OCI-LY7 (cell line): ENCODE results near the gene SLC29A3. TPM values are rescaled to one million over a fixed set of nuclear protein-coding genes. Genes with fewer than 3 reads are reported as not detected.

ENCODE experiments used
- BruUV-seq: library from RNA; stranded (reverse); fragments of 400-500 nt; replicated peaks from 2 replicates; lab custom pipeline; 2021; lab: Mats Ljungman, UMichigan
- CTCF ChIA-PET: fragments of 300-600 bp; sonication (Branson Sonifier 250); formaldehyde crosslinking; loops from one replicate; lab custom pipeline; 2022; ENCODE audit warnings: antibody characterized with exemption; ENCODE audit not compliant: unreplicated experiment; lab: Charles Lee
- POLR2A ChIA-PET: fragments of 300-600 bp; sonication (Branson Sonifier 250); formaldehyde crosslinking; loops from one replicate; lab custom pipeline; 2022; ENCODE audit warnings: antibody characterized with exemption; lab: Charles Lee
- DNase-seq: peaks from one replicate; pipeline ENCODE4 v3.0.0-alpha.2; 2015; ENCODE audit warnings: low spot score
- H2AFZ ChIP-seq: fragments of 200-600 bp; sonication (generic), shearing (Covaris generic); 2 replicates; pipeline ENCODE4 v1.6.1; 2014; ENCODE audit warnings: mild to moderate bottlenecking, antibody characterized with exemption, low read length, moderate library complexity
- H3K27ac ChIP-seq: fragments of 200-600 bp; sonication (generic); 2 replicates; pipeline ENCODE4 v1.5.1; 2014; ENCODE audit warnings: mixed run types, low read depth, mild to moderate bottlenecking, moderate library complexity, low read length, inconsistent platforms; ENCODE audit not compliant: poor library complexity, severe bottlenecking
- H3K36me3 ChIP-seq: fragments of 200-600 bp; sonication (generic); 2 replicates; pipeline ENCODE4 v1.6.1; 2014; ENCODE audit warnings: mild to moderate bottlenecking, antibody characterized with exemption, low read length, moderate library complexity, mixed read lengths; ENCODE audit not compliant: insufficient read depth
- H3K4me1 ChIP-seq: fragments of 200-600 bp; sonication (generic); 2 replicates; pipeline ENCODE4 v1.5.1; 2014; ENCODE audit warnings: mild to moderate bottlenecking, low read length; ENCODE audit not compliant: insufficient read depth, poor library complexity, severe bottlenecking
- H3K4me2 ChIP-seq: fragments of 200-600 bp; sonication (generic); 2 replicates; pipeline ENCODE4 v1.6.1; 2014; ENCODE audit warnings: mild to moderate bottlenecking, low read length
- H3K4me3 ChIP-seq: fragments of 200-600 bp; sonication (generic); 2 replicates; pipeline ENCODE4 v1.5.1; 2014; ENCODE audit warnings: mild to moderate bottlenecking, low read depth, low read length; ENCODE audit not compliant: poor library complexity, severe bottlenecking
- H3K79me2 ChIP-seq: fragments of 200-600 bp; sonication (generic); 2 replicates; pipeline ENCODE4 v1.6.1; 2016; ENCODE audit warnings: low read depth, mild to moderate bottlenecking, low read length, moderate library complexity, mixed read lengths; ENCODE audit not compliant: insufficient read depth
- H3K9me2 ChIP-seq: fragments of 200-600 bp; sonication (generic); 2 replicates; pipeline ENCODE4 v1.6.1; 2016; ENCODE audit warnings: mild to moderate bottlenecking, low read length, mixed read lengths; ENCODE audit not compliant: insufficient read depth
- H3K9me3 ChIP-seq: fragments of 200-600 bp; sonication (generic); 2 replicates; pipeline ENCODE4 v1.6.1; 2014; ENCODE audit warnings: mild to moderate bottlenecking, mixed run types, low read length, mixed read lengths
- H4K20me1 ChIP-seq: fragments of 200-600 bp; sonication (generic); 2 replicates; pipeline ENCODE4 v1.6.1; 2014; ENCODE audit warnings: mild to moderate bottlenecking, antibody characterized with exemption, low read length, moderate library complexity, mixed read lengths; ENCODE audit not compliant: insufficient read depth
- EZH2phosphoT487 ChIP-seq: fragments of 200-600 bp; sonication (generic); IDR thresholded peaks from 2 replicates; pipeline ENCODE4 v1.6.1; 2018; ENCODE audit warnings: low read depth, borderline replicate concordance, mild to moderate bottlenecking, mixed run types, antibody characterized with exemption, low read length, moderate library complexity, mixed read lengths
- intact Hi-C: fragments of 100-400 bp; cut with micrococcal nuclease; formaldehyde crosslinking; loops from one replicate; pipeline ENCODE4 v1.10.0; 2022; ENCODE audit not compliant: unreplicated experiment
- total RNA-seq, 2 experiments: library from RNA; depleted of rRNA in 1 of 2; stranded (reverse); fragments of >200 nt in 1 of 2; shearing (Covaris generic) in 1 of 2; gene quantifications; 2 replicates each; pipeline ENCODE4 v1.2.3, GENCODE V29; 2014 to 2022
- TF ChIP-seq, protein P1 (sequence below): fragments of 200-600 bp; sonication (generic); conservative IDR thresholded peaks from 2 replicates; pipeline ENCODE4 v1.5.1; 2014; ENCODE audit warnings: mild to moderate bottlenecking, antibody characterized with exemption, low read length, moderate library complexity, mixed read lengths

Gene SLC29A3
- total RNA-seq, 2 experiments from 2014 or later: 1.7 to 8.2 TPM

GRCh38 chr10:71359364-71360046 lies 40.4 kb downstream of the SLC29A3 start:
- no TSS peak for BruUV-seq
- no peak overlapping the region for H3K27ac ChIP-seq

DNA sequence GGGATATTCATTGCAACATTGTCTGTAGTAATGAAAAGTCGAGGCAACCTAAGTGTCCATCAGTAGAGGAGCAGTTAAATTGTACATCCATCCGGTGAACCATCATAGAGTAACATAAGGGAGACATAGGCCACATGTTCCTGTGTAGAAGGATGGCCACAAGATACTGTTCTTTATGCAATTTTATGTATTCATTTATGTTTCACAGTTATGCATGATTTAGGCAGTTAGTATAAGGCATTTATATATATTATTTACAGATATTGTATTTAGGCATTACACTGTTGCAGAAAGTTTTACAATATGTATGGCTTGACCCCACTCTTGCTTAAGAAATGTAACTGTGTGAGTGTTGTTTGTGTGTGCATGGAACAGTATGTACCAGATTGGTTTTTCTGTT lies 41.7 kb downstream of the SLC29A3 start:
- intact Hi-C loops: no loop called here
- no peak overlapping the region for H3K4me3 ChIP-seq
- DNase-seq: no peak
- no peak overlapping the region for H2AFZ ChIP-seq
- H4K20me1 ChIP-seq: no peaks in the 10 kb centered on the region
- POLR2A ChIA-PET: interaction anchor here (1.1 to 1.5 kb wide), 2 partner anchors 10 to 12 kb away, joined by 3 to 6 read pairs; no protein-coding TSS in a partner anchor
- BruUV-seq: no TSS peak
- TF ChIP-seq, protein P1, sequence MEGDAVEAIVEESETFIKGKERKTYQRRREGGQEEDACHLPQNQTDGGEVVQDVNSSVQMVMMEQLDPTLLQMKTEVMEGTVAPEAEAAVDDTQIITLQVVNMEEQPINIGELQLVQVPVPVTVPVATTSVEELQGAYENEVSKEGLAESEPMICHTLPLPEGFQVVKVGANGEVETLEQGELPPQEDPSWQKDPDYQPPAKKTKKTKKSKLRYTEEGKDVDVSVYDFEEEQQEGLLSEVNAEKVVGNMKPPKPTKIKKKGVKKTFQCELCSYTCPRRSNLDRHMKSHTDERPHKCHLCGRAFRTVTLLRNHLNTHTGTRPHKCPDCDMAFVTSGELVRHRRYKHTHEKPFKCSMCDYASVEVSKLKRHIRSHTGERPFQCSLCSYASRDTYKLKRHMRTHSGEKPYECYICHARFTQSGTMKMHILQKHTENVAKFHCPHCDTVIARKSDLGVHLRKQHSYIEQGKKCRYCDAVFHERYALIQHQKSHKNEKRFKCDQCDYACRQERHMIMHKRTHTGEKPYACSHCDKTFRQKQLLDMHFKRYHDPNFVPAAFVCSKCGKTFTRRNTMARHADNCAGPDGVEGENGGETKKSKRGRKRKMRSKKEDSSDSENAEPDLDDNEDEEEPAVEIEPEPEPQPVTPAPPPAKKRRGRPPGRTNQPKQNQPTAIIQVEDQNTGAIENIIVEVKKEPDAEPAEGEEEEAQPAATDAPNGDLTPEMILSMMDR: no peak
- TF ChIP-seq EZH2phosphoT487: no peak
- H3K79me2 ChIP-seq: no peaks in the 10 kb centered on the region
- no peaks in the 10 kb centered on the region for H3K4me1 ChIP-seq
- no peak overlapping the region for H3K27ac ChIP-seq
- CTCF ChIA-PET: no interaction called here
- H3K9me2 ChIP-seq: no peaks in the 10 kb centered on the region
- no peaks in the 10 kb centered on the region; the same call in 1 of the 2 replicates for H3K36me3 ChIP-seq
- no peaks in the 10 kb centered on the region for H3K9me3 ChIP-seq
- H3K4me2 ChIP-seq: no peak overlapping the region

More at GRCh38 chr10:71359364-71360046, 40.4 kb downstream of the SLC29A3 start:
- Histone ChIP-seq H3K36me3 (no peaks in the 10 kb centered on the region; the same call in 1 of the 2 replicates), H4K20me1 (no peaks in the 10 kb centered on the region), H3K79me2 (no peaks in the 10 kb centered on the region), H2AFZ (no peak overlapping the region), H3K4me2 (no peak overlapping the region), H3K4me1 (no peaks in the 10 kb centered on the region), H3K9me3 (no peaks in the 10 kb centered on the region), H3K4me3 (no peak overlapping the region), H3K9me2 (no peaks in the 10 kb centered on the region)
- intact Hi-C loops: no loop called here
- POLR2A ChIA-PET: interaction anchor here (1.1 to 1.5 kb wide), 2 partner anchors 9 to 14 kb away, joined by 3 to 6 read pairs; no protein-coding TSS in a partner anchor
- no peak for TF ChIP-seq EZH2phosphoT487
- TF ChIP-seq, protein P1: no peak
- no peak for DNase-seq
- CTCF ChIA-PET: interaction anchor here (1.0 to 1.2 kb wide), 2 partner anchors 13 to 15 kb away, joined by 3 to 4 read pairs; no protein-coding TSS in a partner anchor

DNA sequence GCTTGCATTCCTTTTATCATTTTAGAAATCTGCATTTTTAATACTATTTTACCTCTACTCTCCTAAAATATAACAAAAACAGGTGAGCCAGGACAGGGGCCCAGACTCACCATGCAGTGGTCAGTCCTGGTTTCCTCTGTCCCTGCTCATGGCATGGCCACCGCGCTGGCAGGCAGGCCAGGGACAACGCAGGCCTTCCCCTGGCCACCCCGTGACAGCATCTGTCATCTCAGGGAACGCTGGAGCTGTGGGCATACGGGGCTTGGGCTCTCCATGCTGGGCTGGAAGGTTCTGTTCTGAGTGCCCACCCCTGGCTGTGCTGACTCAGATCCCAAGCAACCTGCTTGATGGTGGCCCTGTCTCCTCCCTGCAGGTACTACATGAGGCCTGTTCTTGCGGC lies 42.5 kb downstream of the SLC29A3 start:
- H3K36me3 ChIP-seq: no peaks in the 10 kb centered on the region; the same call in 1 of the 2 replicates
- ChIA-PET POLR2A (no interaction called here), CTCF (no interaction called here)
- no peak overlapping the region for H3K27ac ChIP-seq
- no peak overlapping the region for H3K4me3 ChIP-seq
- H3K4me2 ChIP-seq: no peak overlapping the region
- H3K4me1 ChIP-seq: no peaks in the 10 kb centered on the region
- BruUV-seq: no TSS peak
- H4K20me1 ChIP-seq: no peaks in the 10 kb centered on the region
- intact Hi-C loops: no loop called here
- no peak overlapping the region for H2AFZ ChIP-seq
- no peaks in the 10 kb centered on the region for H3K9me3 ChIP-seq
- no peaks in the 10 kb centered on the region for H3K9me2 ChIP-seq
- TF ChIP-seq EZH2phosphoT487: no peak
- no peaks in the 10 kb centered on the region for H3K79me2 ChIP-seq
- no peak for DNase-seq
